ENCODE measurements around the gene BTAF1.

The BTAF1 gene

GRCh38 chr10:91907914-91908336 lies 15.6 kb upstream of the BTAF1 start:
- in situ Hi-C loops (cut with MboI; ENCODE audit: low sequenced_read_pairs): loop anchor here (25.0 kb wide), 1 partner anchor 521 kb away; no protein-coding TSS in a partner anchor

GRCh38 chr10:91908337-91909116 lies 15.0 kb upstream of the BTAF1 start:
- in situ Hi-C loops (cut with MboI; ENCODE audit: low sequenced_read_pairs): loop anchor here (25.0 kb wide), 1 partner anchor 521 kb away; no protein-coding TSS in a partner anchor

GRCh38 chr10:91909117-91909677 lies 14.4 kb upstream of the BTAF1 start, which contains the start of gene FGFBP3:
FGFBP3 (minus strand) TSS chr10:91909486; CDS start chr10:91908969, 517 bp downstream.
- in situ Hi-C loops (cut with MboI; ENCODE audit: low sequenced_read_pairs): loop anchor here (25.0 kb wide), 1 partner anchor 522 kb away; no protein-coding TSS in a partner anchor

- in situ Hi-C loops (cut with MboI; ENCODE audit: low sequenced_read_pairs): loop anchor here (25.0 kb wide), 1 partner anchor 523 kb away; no protein-coding TSS in a partner anchor
Measured at GRCh38 chr10:91910467-91910866, 13.1 kb upstream of the BTAF1 start.

GRCh38 chr10:91919651-91920050 lies 3.9 kb upstream of the BTAF1 start:
- in situ Hi-C loops (cut with MboI; ENCODE audit: low sequenced_read_pairs): loop anchor here (25.0 kb wide), 1 partner anchor 532 kb away; no protein-coding TSS in a partner anchor

GRCh38 chr10:91924212-91925021 lies 847 bp downstream of the BTAF1 start:
- in situ Hi-C loops (cut with MboI; ENCODE audit: low sequenced_read_pairs): loop anchor here (25.0 kb wide), 1 partner anchor 537 kb away; no protein-coding TSS in a partner anchor

GRCh38 chr10:91925022-91925320 lies 1.4 kb downstream of the BTAF1 start:
- in situ Hi-C loops (cut with MboI; ENCODE audit: low sequenced_read_pairs): no loop called here

- in situ Hi-C loops (cut with MboI; ENCODE audit: low sequenced_read_pairs): no loop called here
Measured at GRCh38 chr10:91930939-91931338, 7.4 kb downstream of the BTAF1 start.

- in situ Hi-C loops (cut with MboI; ENCODE audit: low sequenced_read_pairs): no loop called here
Measured at GRCh38 chr10:91931526-91932190, 8.1 kb downstream of the BTAF1 start.

GRCh38 chr10:91932737-91933136 lies 9.2 kb downstream of the BTAF1 start:
- in situ Hi-C loops (cut with MboI; ENCODE audit: low sequenced_read_pairs): no loop called here

- in situ Hi-C loops (cut with MboI; ENCODE audit: low sequenced_read_pairs): no loop called here
Measured at GRCh38 chr10:91935886-91936285, 12.3 kb downstream of the BTAF1 start.

- in situ Hi-C loops (cut with MboI; ENCODE audit: low sequenced_read_pairs): no loop called here
Measured at GRCh38 chr10:91939653-91940052, 16.1 kb downstream of the BTAF1 start.

- in situ Hi-C loops (cut with MboI; ENCODE audit: low sequenced_read_pairs): no loop called here
Measured at GRCh38 chr10:91941426-91941825, 17.9 kb downstream of the BTAF1 start.

- in situ Hi-C loops (cut with MboI; ENCODE audit: low sequenced_read_pairs): no loop called here
Measured at GRCh38 chr10:91944880-91945630, 21.5 kb downstream of the BTAF1 start.

- in situ Hi-C loops (cut with MboI; ENCODE audit: low sequenced_read_pairs): no loop called here
Measured at GRCh38 chr10:91953600-91954160, 30.1 kb downstream of the BTAF1 start.

GRCh38 chr10:91955114-91955513 lies 31.5 kb downstream of the BTAF1 start:
- in situ Hi-C loops (cut with MboI; ENCODE audit: low sequenced_read_pairs): no loop called here

GRCh38 chr10:91957091-91957490 lies 33.5 kb downstream of the BTAF1 start:
- in situ Hi-C loops (cut with MboI; ENCODE audit: low sequenced_read_pairs): no loop called here

GRCh38 chr10:91969297-91969696 lies 45.7 kb downstream of the BTAF1 start:
- in situ Hi-C loops (cut with MboI; ENCODE audit: low sequenced_read_pairs): no loop called here

GRCh38 chr10:91974960-91975359 lies 51.4 kb downstream of the BTAF1 start:
- in situ Hi-C loops (cut with MboI; ENCODE audit: low sequenced_read_pairs): no loop called here

- in situ Hi-C loops (cut with MboI; ENCODE audit: low sequenced_read_pairs): no loop called here
Measured at GRCh38 chr10:91975438-91975837, 51.9 kb downstream of the BTAF1 start.

Data from HL-60/S4 treated with phorbol 12-myristate 13-acetate at 8.2 ng/mL for 4 days and 3 days (cell line).